GM23248 (cell line): ENCODE data around the gene ATP10A. TPM values are rescaled to one million over a fixed set of nuclear protein-coding genes. Genes with fewer than 3 reads are reported as not detected.

ENCODE experiments used
- DNase-seq: peaks from one replicate; pipeline ENCODE4 v3.0.0-alpha.2; 2015
- H2AFZ ChIP-seq: fragments of 200-600 bp; sonication (generic); 2 replicates; pipeline ENCODE4 v1.6.1; 2016; ENCODE audit warnings: antibody characterized with exemption
- H3F3A ChIP-seq: fragments of 200-600 bp; sonication (generic); 2 replicates; pipeline ENCODE4 v1.6.1; 2016; ENCODE audit warnings: mild to moderate bottlenecking, antibody characterized with exemption, mixed run types; ENCODE audit not compliant: insufficient read depth
- H3K27ac ChIP-seq: fragments of 200-600 bp; sonication (generic); 2 replicates; pipeline ENCODE4 v1.5.1; 2016; ENCODE audit warnings: mild to moderate bottlenecking
- H3K27me3 ChIP-seq: fragments of 200-600 bp; sonication (generic); replicated peaks from 2 replicates; pipeline ENCODE4 v1.6.1; 2016; ENCODE audit warnings: mild to moderate bottlenecking; ENCODE audit not compliant: insufficient read depth
- H3K36me3 ChIP-seq: fragments of 200-600 bp; sonication (generic); 2 replicates; pipeline ENCODE4 v1.6.1; 2016; ENCODE audit warnings: low read depth, mild to moderate bottlenecking
- H3K4me1 ChIP-seq: fragments of 200-600 bp; sonication (generic); 2 replicates; pipeline ENCODE4 v1.6.1; 2016; ENCODE audit warnings: mild to moderate bottlenecking; ENCODE audit not compliant: insufficient read depth
- H3K4me2 ChIP-seq: fragments of 200-600 bp; sonication (generic); one replicate; pipeline ENCODE4 v1.6.1; 2016; ENCODE audit warnings: mild to moderate bottlenecking; ENCODE audit not compliant: unreplicated experiment
- H3K4me3 ChIP-seq: fragments of 200-600 bp; sonication (generic); 2 replicates; pipeline ENCODE4 v1.5.1; 2016; ENCODE audit warnings: mild to moderate bottlenecking
- H3K79me2 ChIP-seq: fragments of 200-600 bp; sonication (generic); 2 replicates; pipeline ENCODE4 v1.6.1; 2016; ENCODE audit warnings: mild to moderate bottlenecking; ENCODE audit not compliant: insufficient read depth
- H3K9ac ChIP-seq: fragments of 200-600 bp; sonication (generic); 2 replicates; pipeline ENCODE4 v1.6.1; 2016; ENCODE audit warnings: mild to moderate bottlenecking
- H3K9me2 ChIP-seq: fragments of 200-600 bp; sonication (generic); 2 replicates; pipeline ENCODE4 v1.6.1; 2016; ENCODE audit warnings: mixed run types, mild to moderate bottlenecking, moderate library complexity; ENCODE audit not compliant: insufficient read depth
- H3K9me3 ChIP-seq: fragments of 200-600 bp; sonication (generic); one replicate; pipeline ENCODE4 v1.6.1; 2017; ENCODE audit warnings: low read depth
- H4K20me1 ChIP-seq: fragments of 200-600 bp; sonication (generic); 2 replicates; pipeline ENCODE4 v1.6.0; 2016; ENCODE audit not compliant: insufficient read depth
- EZH2 ChIP-seq: fragments of 200-600 bp; sonication (generic); IDR thresholded peaks from 2 replicates; pipeline ENCODE4 v1.6.1; 2018; ENCODE audit warnings: antibody characterized with exemption, mild to moderate bottlenecking; ENCODE audit not compliant: insufficient read depth, poor library complexity, severe bottlenecking
- EZH2phosphoT487 ChIP-seq: fragments of 200-600 bp; sonication (generic); IDR thresholded peaks from 2 replicates; pipeline ENCODE4 v1.6.1; 2018; ENCODE audit warnings: antibody characterized with exemption, moderate library complexity, mild to moderate bottlenecking, low read depth; ENCODE audit not compliant: insufficient read depth
- WGBS, 2 experiments: methylation state at CpG; one replicate each; pipeline ENCODE4 v1.1.6; 2015 to 2017; ENCODE audit warnings: low lambda C conversion rate in 2 of 2, low coverage in 1 of 2; ENCODE audit errors: missing lambda C conversion rate in 2 of 2; 5-methylcytosine and 5-hydroxymethylcytosine counted together
- in situ Hi-C: fragments of 300-500 bp; cut with MboI; formaldehyde crosslinking; loops from 2 replicates; pipeline ENCODE4 v1.15.0; 2020
- polyA plus RNA-seq: library from polyadenylated mRNA; unstranded; fragments of >200 nt; fragmentation: Nextera tagmentation; extraction: Ambion mirVana; gene quantifications from 2 replicates; pipeline ENCODE4 v1.2.1, GENCODE V29; 2016
- total RNA-seq: library from RNA; depleted of rRNA; stranded (reverse); fragments of >200 nt; shearing (Covaris generic); gene quantifications from 2 replicates; pipeline ENCODE4 v1.2.3, GENCODE V29; 2014

Gene ATP10A
- total and polyA plus RNA-seq, 2 experiments from 2014 or later, result 20.4 to 64.1 TPM

DNA sequence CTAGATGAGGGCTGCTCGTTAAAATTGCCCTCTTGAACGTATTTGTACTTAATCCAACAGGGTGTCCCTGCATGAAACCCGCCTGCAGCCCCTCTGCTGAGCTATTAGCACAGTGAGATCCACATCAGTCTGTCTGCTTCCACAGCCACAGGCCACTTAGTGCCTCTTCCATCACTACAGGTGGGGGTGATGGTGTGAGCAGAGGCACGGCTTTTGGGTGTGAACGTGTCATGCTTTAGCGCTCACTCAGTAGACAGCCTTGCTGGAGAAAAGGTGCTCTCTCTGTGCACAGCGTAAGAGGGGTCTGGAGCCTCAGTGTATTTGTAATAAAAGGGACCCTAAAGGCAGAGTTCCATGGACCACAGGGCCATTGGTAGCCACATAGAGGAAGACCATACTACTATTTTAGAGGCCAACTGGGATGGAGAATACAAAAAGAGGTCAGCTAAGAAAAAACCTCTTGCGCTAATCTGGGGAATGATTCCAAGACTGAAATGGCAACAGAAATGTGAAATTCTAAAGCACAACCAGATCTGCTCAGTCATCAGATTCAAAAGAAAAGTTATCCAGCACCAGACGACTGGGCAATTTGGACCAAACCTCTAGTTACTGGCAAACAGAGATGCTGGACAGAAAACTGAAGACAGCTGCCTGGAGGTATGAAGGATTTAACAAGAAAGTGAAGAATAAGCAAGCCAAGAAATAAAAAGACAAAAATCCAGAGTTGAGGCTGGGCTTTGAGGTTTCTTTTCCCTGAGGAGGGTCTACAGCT, 120.2 kb downstream of the ATP10A start:
- Histone ChIP-seq H3F3A (peaks cover 3% of the 10 kb centered on the region; the same call in 1 of the 2 replicates), H2AFZ (no peak overlapping the region), H3K9me2 (no peaks in the 10 kb centered on the region), H3K4me1 (peaks cover 2% of the 10 kb centered on the region; the same call in 1 of the 2 replicates), H3K9me3 (no peaks in the 10 kb centered on the region), H3K27me3 (no peaks in the 10 kb centered on the region), H3K9ac (no peak overlapping the region), H3K79me2 (peaks cover 93% of the 10 kb centered on the region), H4K20me1 (peaks cover 5% of the 10 kb centered on the region; the same call in 1 of the 2 replicates), H3K4me2 (no peak overlapping the region), H3K36me3 (no peaks in the 10 kb centered on the region), H3K27ac (no peak overlapping the region), H3K4me3 (no peak overlapping the region)
- WGBS, 2 experiments, result 60 to 61% methylated on average over 9 of the region's 9 CpGs
- TF ChIP-seq EZH2phosphoT487, result no peak
- DNase-seq, result no peak
- in situ Hi-C loops, result no loop called here

DNA sequence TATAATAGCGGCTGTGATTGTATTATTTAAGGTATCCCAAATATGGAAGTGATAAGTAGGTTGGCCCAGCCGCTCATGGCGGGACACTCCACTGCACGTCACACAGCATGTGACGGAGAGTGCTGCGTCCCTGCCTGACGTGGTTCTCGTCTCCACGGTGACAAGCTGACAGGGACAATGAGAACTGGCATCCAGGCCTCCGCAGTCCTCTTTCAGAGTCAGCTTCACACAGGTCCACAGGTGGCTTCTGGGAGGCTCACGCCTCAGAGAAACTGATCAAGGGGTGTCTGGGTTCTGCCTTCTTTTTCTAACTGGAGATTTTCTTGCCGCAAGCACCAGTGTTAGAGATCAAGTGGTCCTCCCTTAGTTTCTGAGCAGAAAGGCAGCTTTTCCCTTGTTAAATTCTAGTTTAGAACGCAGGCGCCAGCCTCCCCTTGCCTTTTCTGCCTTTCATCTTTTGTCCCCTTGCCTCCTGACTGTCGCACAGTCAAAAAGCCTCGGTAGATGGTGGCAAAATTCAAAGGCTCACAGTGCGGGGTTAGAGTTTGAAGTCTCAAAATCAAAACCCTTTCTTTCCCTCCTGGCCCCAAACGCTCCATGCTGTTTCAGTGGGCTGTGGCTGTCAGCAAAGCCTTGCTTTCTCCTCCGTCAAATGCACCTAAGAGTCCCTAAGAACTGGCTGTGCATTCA, 120.9 kb downstream of the ATP10A start:
- H2AFZ ChIP-seq, result no peak overlapping the region
- H3K27ac ChIP-seq, result no peak overlapping the region
- no peak overlapping the region for H3K4me3 ChIP-seq
- no peak for DNase-seq
- no peaks in the 10 kb centered on the region for H3K36me3 ChIP-seq
- no peaks in the 10 kb centered on the region for H3F3A ChIP-seq
- WGBS, 2 experiments, result 86 to 88% methylated on average over 19 of the region's 19 CpGs
- H4K20me1 ChIP-seq, result peaks cover 5% of the 10 kb centered on the region; the same call in 1 of the 2 replicates
- no peaks in the 10 kb centered on the region for H3K9me3 ChIP-seq
- in situ Hi-C loops, result no loop called here
- H3K4me1 ChIP-seq, result peaks cover 10% of the 10 kb centered on the region
- H3K27me3 ChIP-seq, result no peaks in the 10 kb centered on the region
- peaks cover 98% of the 10 kb centered on the region for H3K79me2 ChIP-seq
- no peaks in the 10 kb centered on the region for H3K9me2 ChIP-seq
- H3K9ac ChIP-seq, result no peak overlapping the region
- no peak overlapping the region for H3K4me2 ChIP-seq
- TF ChIP-seq EZH2, result no peak
- TF ChIP-seq EZH2phosphoT487, result no peak

DNA sequence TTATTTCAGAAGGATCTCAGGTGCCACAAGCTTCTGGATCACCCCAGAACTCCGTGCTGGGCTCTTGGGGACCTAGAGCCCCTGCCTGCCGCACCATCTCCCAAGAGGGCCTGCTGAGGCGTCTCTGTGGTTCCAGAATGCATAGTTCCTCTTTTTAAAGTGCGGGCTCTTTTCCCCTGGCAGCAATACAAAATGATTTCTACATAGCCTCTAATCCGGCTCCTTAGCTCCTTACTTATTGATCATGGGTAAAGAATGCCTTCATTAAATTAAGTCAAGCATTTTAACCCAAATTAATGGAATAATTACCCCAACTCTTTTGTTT, 121.9 kb downstream of the ATP10A start:
- peaks cover 20% of the 10 kb centered on the region for H3K4me1 ChIP-seq
- H4K20me1 ChIP-seq, result peaks cover 5% of the 10 kb centered on the region; the same call in 1 of the 2 replicates
- H3K9me2 ChIP-seq, result no peaks in the 10 kb centered on the region
- 74 to 79% methylated on average over 5 of the region's 5 CpGs for WGBS, 2 experiments
- H3K36me3 ChIP-seq, result no peaks in the 10 kb centered on the region
- H3K9ac ChIP-seq, result no peak overlapping the region
- no peak overlapping the region for H3K4me3 ChIP-seq
- H2AFZ ChIP-seq, result no peak overlapping the region
- no peak for DNase-seq
- H3F3A ChIP-seq, result 0 out of 2 replicates have a peak, but pooled peaks cover 5% of the 10 kb centered on the region
- in situ Hi-C loops, result no loop called here
- H3K4me2 ChIP-seq, result no peak overlapping the region
- peaks cover 98% of the 10 kb centered on the region for H3K79me2 ChIP-seq
- H3K27me3 ChIP-seq, result no peaks in the 10 kb centered on the region
- H3K9me3 ChIP-seq, result no peaks in the 10 kb centered on the region
- TF ChIP-seq EZH2phosphoT487 (no peak), EZH2 (no peak)
- H3K27ac ChIP-seq, result no peak overlapping the region

DNA sequence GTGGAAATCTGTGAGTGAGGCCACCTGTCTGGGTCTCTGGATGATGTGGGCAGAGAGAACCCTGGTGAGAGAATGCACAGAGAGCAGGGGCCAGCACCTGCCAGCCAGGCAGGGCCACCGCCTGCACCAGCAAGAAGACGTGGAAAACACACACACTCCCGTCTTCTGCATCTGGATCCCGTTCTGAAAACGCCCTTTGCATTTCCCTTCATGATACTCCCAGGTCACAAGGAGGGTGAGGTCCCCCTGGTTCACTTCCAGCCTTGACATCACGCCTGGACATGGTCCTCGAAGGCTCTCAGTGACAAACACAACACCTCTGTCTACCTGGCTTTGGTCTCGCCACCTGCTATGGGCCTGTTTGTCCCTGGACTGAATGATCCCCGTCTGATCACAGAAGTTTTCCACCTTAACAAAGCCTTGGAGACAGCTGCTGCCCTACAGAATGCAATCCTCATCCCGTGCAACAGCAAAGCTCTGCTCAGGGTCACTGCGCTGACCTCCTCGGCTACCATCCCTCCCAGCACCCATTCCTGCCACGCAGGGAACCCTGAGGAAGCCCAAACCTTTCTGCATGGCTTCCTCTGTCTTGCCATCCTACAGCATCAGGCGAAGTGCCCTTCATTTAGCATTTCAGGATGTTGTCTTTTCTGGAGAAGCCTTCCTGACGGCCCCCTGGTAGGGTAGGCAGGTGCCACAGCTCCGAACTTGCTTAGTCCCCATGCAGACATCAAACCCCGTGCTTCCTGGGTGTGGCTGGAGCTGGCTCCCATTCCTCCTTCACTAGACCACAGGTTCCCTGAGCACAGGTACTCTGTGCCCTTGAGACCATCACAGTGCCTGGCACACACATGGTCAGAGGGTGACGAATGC, 122.5 kb downstream of the ATP10A start:
- Histone ChIP-seq H3K36me3 (0 out of 2 replicates have a peak, but pooled peaks cover 2% of the 10 kb centered on the region), H3F3A (0 out of 2 replicates have a peak, but pooled peaks cover 5% of the 10 kb centered on the region), H3K27me3 (no peaks in the 10 kb centered on the region), H3K9me3 (no peaks in the 10 kb centered on the region), H3K4me3 (no peak overlapping the region), H3K9ac (no peak overlapping the region), H3K4me1 (peaks cover 22% of the 10 kb centered on the region), H3K79me2 (peaks cover 94% of the 10 kb centered on the region), H2AFZ (no peak overlapping the region), H3K9me2 (no peaks in the 10 kb centered on the region), H3K4me2 (no peak overlapping the region), H3K27ac (no peak overlapping the region), H4K20me1 (peaks cover 5% of the 10 kb centered on the region; the same call in 1 of the 2 replicates)
- in situ Hi-C loops, result no loop called here
- 85 to 88% methylated on average over 18 of the region's 18 CpGs for WGBS, 2 experiments
- no peak for DNase-seq
- no peak for TF ChIP-seq EZH2
- no peak for TF ChIP-seq EZH2phosphoT487
